Right ventricle myocardium superior (tissue), 1 donor: ENCODE measurements around the gene PPP2R2B. TPM values are rescaled to one million over a fixed set of nuclear protein-coding genes. Genes with fewer than 3 reads are reported as not detected.
A peak's percentile ranks its signal among the peaks of the same experiment; 100 is the strongest.

Experiments
- ATAC-seq: fragments of 200-7000 bp; cut with Tn5 transposase; one replicate; pipeline ENCODE4 v1.9.1; 2020; ENCODE audit warnings: mild to moderate bottlenecking; ENCODE audit not compliant: poor library complexity
- DNase-seq: peaks from one replicate; pipeline ENCODE4 v3.0.0-alpha.2; 2020
- intact Hi-C: fragments of 100-400 bp; cut with DNase I; formaldehyde crosslinking; loops from one replicate; pipeline ENCODE4 v1.11.2; 2022
- total RNA-seq: library from RNA; stranded (reverse); fragmentation: NEBNext Ultra II Directional; extraction: Animal tissue kit (Norgen Biotek cat#: 25700); gene quantifications from one replicate; pipeline ENCODE4 v1.2.1, GENCODE V29; 2021
- donor health status: DM: no; HTN: yes; CAD: no; lungs with severe emphysema.

Gene PPP2R2B
- total RNA-seq, 1 donor from 2014 or later, result 0.19 TPM

GRCh38 chr5:146890066-146890465 lies 11.5 kb upstream of the PPP2R2B start:
- DNase-seq (no peak), ATAC-seq (no peak)
- intact Hi-C loops, result no loop called here

- ATAC-seq (no peak), DNase-seq (no peak)
- intact Hi-C loops, result no loop called here
Measured at GRCh38 chr5:146889169-146889568, 10.6 kb upstream of the PPP2R2B start.

- no peak for DNase-seq
- no peak for ATAC-seq
Measured at GRCh38 chr5:146888351-146888978, 9.9 kb upstream of the PPP2R2B start.

GRCh38 chr5:146884066-146884626 lies 5.6 kb upstream of the PPP2R2B start:
- DNase-seq, result no peak
- ATAC-seq, result no peak
- intact Hi-C loops, result no loop called here

More at GRCh38 chr5:146888351-146888978, 9.9 kb upstream of the PPP2R2B start:
- intact Hi-C loops, result no loop called here

GRCh38 chr5:146883511-146883910 lies 5.0 kb upstream of the PPP2R2B start:
- ATAC-seq (no peak), DNase-seq (no peak)
- intact Hi-C loops, result no loop called here

- DNase-seq (no peak), ATAC-seq (no peak)
- intact Hi-C loops, result no loop called here
Measured at GRCh38 chr5:146880966-146881365, 2.4 kb upstream of the PPP2R2B start.

GRCh38 chr5:146877783-146878475 lies 628 bp downstream of the PPP2R2B start:
- ATAC-seq (peak; percentile 39), DNase-seq (peak; percentile 32)
- intact Hi-C loops, result no loop called here

- ATAC-seq (no peak), DNase-seq (no peak)
- intact Hi-C loops, result no loop called here
Measured at GRCh38 chr5:146877178-146877681, 1.3 kb downstream of the PPP2R2B start.

GRCh38 chr5:146873186-146873917 lies 5.2 kb downstream of the PPP2R2B start:
- intact Hi-C loops, result no loop called here
- DNase-seq, result no peak
- ATAC-seq, result no peak

- ATAC-seq (no peak), DNase-seq (no peak)
- intact Hi-C loops, result no loop called here
Measured at GRCh38 chr5:146872188-146872587, 6.4 kb downstream of the PPP2R2B start.

GRCh38 chr5:146867996-146868708 lies 10.4 kb downstream of the PPP2R2B start:
- ATAC-seq, result no peak

GRCh38 chr5:146866263-146866662 lies 12.3 kb downstream of the PPP2R2B start:
- intact Hi-C loops, result no loop called here
- no peak for DNase-seq
- ATAC-seq, result no peak

More at GRCh38 chr5:146867996-146868708, 10.4 kb downstream of the PPP2R2B start:
- intact Hi-C loops, result no loop called here
- DNase-seq, result no peak

GRCh38 chr5:146862641-146863040 lies 15.9 kb downstream of the PPP2R2B start:
- intact Hi-C loops, result no loop called here
- DNase-seq, result no peak
- ATAC-seq, result no peak

GRCh38 chr5:146860213-146860893 lies 18.2 kb downstream of the PPP2R2B start:
- ATAC-seq (no peak), DNase-seq (no peak)
- intact Hi-C loops, result no loop called here

GRCh38 chr5:146852089-146852488 lies 26.5 kb downstream of the PPP2R2B start:
- no peak for ATAC-seq

GRCh38 chr5:146851133-146851532 lies 27.4 kb downstream of the PPP2R2B start:
- no peak for ATAC-seq
- intact Hi-C loops, result no loop called here
- DNase-seq, result no peak

More at GRCh38 chr5:146852089-146852488, 26.5 kb downstream of the PPP2R2B start:
- DNase-seq, result no peak
- intact Hi-C loops, result no loop called here

GRCh38 chr5:146849694-146850303 lies 28.8 kb downstream of the PPP2R2B start:
- ATAC-seq (no peak), DNase-seq (no peak)
- intact Hi-C loops, result no loop called here

GRCh38 chr5:146848133-146848532 lies 30.4 kb downstream of the PPP2R2B start:
- no peak for DNase-seq
- ATAC-seq, result no peak
- intact Hi-C loops, result no loop called here
